NCI-H226 (cell line): ENCODE results near the gene SLC35B4.
"Not testable (repeated sequence)": the region's sequence is repeated elsewhere in the genome, so short reads cannot be mapped to it uniquely, and the experiment has no call there.

Source experiments
- DNase-seq: peaks from one replicate; pipeline ENCODE4 v3.0.0-alpha.2; 2015

Gene SLC35B4

DNA sequence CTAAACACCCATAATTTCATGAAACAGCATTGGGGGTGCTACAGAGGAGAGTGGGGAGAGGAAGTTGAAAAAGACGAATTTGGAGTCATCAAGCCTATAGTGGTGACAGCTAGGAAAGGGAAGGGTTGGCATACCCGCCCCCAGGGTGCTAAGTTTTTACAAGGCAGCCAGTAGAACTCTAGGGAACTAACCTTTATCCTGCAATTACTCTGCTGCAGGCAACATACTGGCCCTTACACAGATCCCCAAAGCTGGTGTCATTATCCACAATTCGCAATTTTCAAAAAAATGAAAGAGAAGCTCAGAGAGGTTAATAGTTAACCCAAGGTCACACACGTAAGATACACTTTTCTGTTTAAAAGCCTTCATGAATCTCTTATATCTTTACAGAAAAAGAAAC is 14.2 kb upstream of the SLC35B4 start:
- DNase-seq = no peak

GRCh38 chr7:134329614-134330346 is 13.1 kb upstream of the SLC35B4 start:
- DNase-seq = no peak

GRCh38 chr7:134328900-134329299 is 12.2 kb upstream of the SLC35B4 start:
- no peak for DNase-seq

DNA sequence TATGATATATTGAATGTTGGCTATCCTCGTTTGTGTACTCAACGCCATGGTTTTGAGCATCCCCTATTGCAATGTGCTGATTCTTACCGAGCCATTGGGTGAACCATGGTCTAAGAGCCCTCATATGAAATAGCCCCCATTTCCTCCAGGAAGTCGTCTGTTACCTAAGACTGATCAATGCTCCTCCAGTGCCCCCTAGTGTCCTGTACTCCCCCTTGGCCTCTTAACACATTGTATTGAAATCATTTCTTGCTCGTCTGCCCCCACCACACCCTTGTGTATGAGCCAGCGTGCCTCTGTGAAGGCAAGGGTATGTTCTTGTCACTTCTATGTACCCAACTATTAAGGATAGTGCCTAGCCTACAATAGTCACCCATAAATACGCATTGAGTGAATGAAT is 11.2 kb upstream of the SLC35B4 start:
- no peak for DNase-seq

GRCh38 chr7:134324107-134324506 is 7.4 kb upstream of the SLC35B4 start:
- no peak for DNase-seq

- no peak for DNase-seq
Observed at GRCh38 chr7:134320201-134320600, 3.5 kb upstream of the SLC35B4 start.

DNA sequence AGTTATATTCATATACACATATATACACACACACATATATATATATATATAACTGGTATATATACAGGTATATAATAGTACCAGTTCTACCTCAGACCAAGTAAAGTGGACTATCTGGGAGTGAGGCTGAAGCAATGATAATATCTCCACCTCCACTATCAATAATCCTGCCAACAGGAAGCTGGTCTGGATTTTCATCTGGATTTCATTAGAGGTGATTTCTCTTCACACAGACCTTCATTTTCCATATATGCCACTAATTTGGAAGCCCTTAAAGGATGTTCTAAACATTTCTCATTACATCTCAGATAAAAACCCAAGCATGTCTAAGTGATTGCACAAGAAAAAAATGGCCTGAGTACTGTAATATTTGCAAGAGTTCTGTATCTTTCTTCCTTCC is 1.7 kb upstream of the SLC35B4 start:
- no peak for DNase-seq

- no peak for DNase-seq
Observed at GRCh38 chr7:134317434-134317833, 704 bp upstream of the SLC35B4 start.

DNA sequence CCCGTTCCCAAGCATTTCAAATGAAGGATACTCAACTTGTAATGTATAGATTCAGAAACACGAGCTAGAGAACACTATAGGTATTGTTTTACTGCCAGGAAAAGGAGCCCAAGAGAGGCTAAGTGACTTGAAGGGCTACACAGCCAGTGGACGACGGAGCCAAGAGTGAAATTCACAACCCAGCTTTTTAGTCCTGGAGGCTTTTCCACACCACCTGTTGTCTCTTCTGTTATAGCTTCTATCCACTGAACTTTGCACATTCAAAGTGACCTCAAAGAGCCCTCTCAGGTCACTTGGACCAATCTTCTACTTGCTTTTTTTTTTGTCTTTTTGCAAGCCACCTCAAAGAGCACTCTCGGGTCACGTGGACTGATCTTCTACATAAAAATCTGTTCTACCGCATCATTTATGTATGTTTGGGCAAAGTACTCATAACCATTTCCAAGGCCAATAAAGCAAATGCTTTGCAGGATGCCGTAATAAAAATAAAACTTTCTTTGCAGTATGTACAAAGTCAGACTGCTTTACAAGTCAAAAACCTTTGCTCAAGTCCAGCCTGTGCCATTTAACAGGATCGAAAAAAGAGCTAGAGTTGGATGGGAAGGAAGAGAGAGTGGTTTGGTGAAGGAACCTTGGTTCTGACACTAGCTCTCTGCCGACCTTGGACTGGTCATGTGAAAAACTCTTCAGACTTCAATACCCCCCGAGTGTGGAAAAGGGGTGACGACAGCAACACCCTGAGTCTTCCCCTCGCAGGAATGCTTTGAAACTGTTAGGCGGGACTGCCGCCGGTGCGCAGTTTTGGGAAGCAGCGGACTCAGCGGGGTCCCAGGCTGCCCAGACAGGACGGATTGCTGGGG is 821 bp downstream of the SLC35B4 start:
- no peak for DNase-seq

GRCh38 chr7:134313543-134313942 is 3.2 kb downstream of the SLC35B4 start:
- DNase-seq = no peak

GRCh38 chr7:134312717-134313116 is 4.0 kb downstream of the SLC35B4 start:
- no peak for DNase-seq

GRCh38 chr7:134311807-134312206 is 4.9 kb downstream of the SLC35B4 start:
- DNase-seq = no peak

DNA sequence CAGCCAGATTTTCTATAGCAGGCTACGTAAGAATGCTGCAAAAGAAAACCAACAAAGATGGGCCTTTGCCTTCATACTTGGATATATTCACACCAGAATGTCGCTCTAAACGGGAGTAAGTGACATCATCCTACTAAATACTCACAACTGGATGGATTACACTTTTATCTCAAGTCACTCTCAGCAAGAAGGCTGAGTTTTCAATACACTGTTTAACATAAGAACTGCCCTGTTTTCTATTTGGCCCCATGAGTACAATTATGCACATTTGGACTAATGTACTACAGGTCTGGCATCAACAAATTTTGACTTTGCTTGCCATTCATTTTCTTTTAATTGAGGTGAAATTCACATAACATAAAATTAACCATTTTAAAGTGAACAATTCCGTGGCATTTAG is 8.2 kb downstream of the SLC35B4 start:
- DNase-seq = no peak

GRCh38 chr7:134307320-134307719 is 9.4 kb downstream of the SLC35B4 start:
- no peak for DNase-seq

DNA sequence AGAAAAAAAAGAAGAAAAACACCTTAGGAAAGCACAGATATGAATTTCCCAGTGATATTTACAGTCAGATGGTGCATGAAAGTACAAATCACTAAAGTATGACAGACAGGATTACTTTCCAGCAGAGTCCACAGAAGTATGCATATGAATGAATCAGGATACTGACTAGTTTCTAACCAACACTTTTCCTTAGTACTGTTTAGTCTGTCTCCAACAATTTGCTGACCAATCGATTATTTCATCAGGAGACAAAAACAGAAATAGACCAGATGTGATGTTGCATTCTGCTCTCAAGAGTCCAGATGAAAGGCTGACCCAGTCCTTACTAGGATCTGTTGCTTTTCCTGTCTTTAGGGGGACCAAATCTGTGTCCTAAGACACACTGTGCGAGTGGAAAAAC is 14.6 kb downstream of the SLC35B4 start:
- DNase-seq = no peak

GRCh38 chr7:134301592-134301991 is 15.1 kb downstream of the SLC35B4 start:
- DNase-seq = no peak

GRCh38 chr7:134300988-134301387 is 15.7 kb downstream of the SLC35B4 start:
- no peak for DNase-seq

- no peak for DNase-seq
Observed at GRCh38 chr7:134298902-134299683, 17.6 kb downstream of the SLC35B4 start.

- no peak for DNase-seq
Observed at GRCh38 chr7:134297489-134297888, 19.2 kb downstream of the SLC35B4 start.

DNA sequence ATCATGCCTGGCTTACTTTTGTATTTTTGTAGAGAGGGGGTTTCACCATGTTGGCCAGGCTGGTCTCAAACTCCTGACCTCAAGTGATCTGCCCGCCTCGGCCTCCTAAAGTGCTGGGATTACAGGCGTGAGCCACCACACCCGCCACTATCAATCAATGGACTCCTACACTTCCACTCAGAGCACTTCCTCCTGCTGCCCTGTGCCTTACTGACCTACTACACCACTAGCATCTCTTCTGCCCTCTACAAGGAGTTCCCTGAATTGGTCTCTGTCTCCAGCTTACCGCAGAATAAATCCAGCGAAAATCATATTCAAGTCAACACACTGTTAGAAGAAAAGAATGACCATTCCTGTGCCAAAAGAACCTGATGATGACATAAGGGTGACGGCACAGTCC is 20.7 kb downstream of the SLC35B4 start:
- DNase-seq = not testable (repeated sequence)

DNA sequence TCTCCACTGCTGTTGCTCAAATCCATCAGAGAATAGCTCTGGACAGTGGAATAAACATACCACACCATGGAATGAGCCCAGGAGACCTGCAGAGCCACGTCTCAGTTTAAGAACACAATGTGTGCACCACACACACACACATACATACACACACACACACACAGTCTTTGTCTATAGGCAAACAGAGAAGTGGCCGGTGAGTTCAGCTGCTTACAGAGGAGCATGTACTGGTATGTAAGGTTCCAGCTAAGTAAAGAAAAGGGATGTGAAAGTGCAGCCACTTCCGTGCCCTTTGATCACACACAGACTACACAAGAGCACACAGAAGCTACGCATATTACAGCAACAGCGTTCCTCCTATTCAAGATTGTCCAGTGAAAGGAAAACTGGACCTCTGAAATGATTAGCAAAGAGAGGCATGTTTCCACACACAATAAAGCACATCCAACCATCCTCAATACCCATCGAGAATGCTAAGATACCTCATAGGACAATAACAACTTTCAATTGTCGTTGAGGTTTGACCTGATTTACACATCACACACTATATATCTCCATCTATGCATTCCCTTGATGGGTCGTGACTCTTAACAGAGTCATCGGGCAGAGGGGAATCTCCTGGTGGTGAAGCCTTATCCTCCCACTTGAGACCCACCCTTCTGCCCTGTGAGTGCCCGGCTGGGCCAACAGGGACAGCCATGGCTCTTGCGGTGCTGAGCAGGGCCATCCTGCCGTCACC is 23.6 kb downstream of the SLC35B4 start:
- DNase-seq = no peak

GRCh38 chr7:134290286-134290685 is 26.4 kb downstream of the SLC35B4 start:
- DNase-seq = peak; percentile 50

DNA sequence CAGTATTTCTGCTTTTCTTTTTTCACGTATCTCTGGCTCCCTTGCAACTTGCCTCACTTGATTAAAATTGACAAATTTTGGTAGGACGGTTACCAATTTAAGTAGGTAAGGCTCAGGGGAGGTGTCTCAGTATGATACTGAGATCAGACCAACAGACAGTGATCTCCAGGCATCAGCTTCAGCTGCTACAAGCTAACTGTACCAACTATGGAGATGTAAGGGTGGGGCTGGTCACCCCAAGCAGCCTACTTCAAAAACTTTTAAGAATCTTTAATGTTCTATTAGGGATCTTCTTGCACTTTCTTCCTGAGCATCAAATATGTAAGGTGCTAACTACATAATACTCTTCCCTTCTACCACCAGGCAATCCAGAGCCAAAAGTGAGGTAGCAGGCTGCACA is 26.9 kb downstream of the SLC35B4 start:
- no peak for DNase-seq
